Cardiac muscle cell (in vitro differentiated cells and primary cell): Measurements from ENCODE around the gene TEX14. TPM values are rescaled to one million over a fixed set of nuclear protein-coding genes. Genes with fewer than 3 reads are reported as not detected.
"Not testable (repeated sequence)": the region's sequence is repeated elsewhere in the genome, so short reads cannot be mapped to it uniquely, and the experiment has no call there.

Experiments
- DNase-seq, 2 donors: peaks; one replicate each; pipeline versions ENCODE4 v3.0.0 to v3.0.0-alpha.2; 2010 to 2017; ENCODE audit warnings: low read depth in 1 of 2, low spot score in 1 of 2
- H3K27ac ChIP-seq: fragments of 200-600 bp; sonication (generic); 2 replicates; pipeline ENCODE4 v1.5.1; 2016
- H3K27me3 ChIP-seq: fragments of 200-600 bp; sonication (generic); 2 replicates; pipeline ENCODE4 v1.6.0; 2016; ENCODE audit warnings: control low read depth
- H3K36me3 ChIP-seq: fragments of 200-600 bp; sonication (generic); 2 replicates; pipeline ENCODE4 v1.5.1; 2016; ENCODE audit warnings: control low read depth
- H3K4me1 ChIP-seq: fragments of 200-600 bp; sonication (generic); 2 replicates; pipeline ENCODE4 v1.8.1; 2017; ENCODE audit warnings: low read depth, mild to moderate bottlenecking, mixed run types
- H3K4me3 ChIP-seq: fragments of 200-600 bp; sonication (generic); 2 replicates; pipeline ENCODE4 v1.5.1; 2016; ENCODE audit warnings: mild to moderate bottlenecking
- H3K9me3 ChIP-seq: fragments of 200-600 bp; sonication (generic); 2 replicates; pipeline ENCODE4 v1.5.1; 2017; ENCODE audit warnings: low read depth, mild to moderate bottlenecking, control low read depth
- polyA plus RNA-seq: library from polyadenylated mRNA; unstranded; fragments of >200 nt; fragmentation: Nextera tagmentation; extraction: Ambion mirVana; gene quantifications from 2 replicates; pipeline ENCODE4 v1.2.1, GENCODE V29; 2016
- total RNA-seq: library from RNA; depleted of rRNA; stranded (reverse); fragments of >200 nt; gene quantifications from 2 replicates; pipeline ENCODE4 v1.2.3, GENCODE V29; 2016
- TF ChIP-seq, protein P1 (sequence below): IDR thresholded peaks from 2 replicates; pipeline ENCODE4 v1.5.1; 2012; ENCODE audit warnings: low read depth, mild to moderate bottlenecking, low read length

TEX14 gene
- total and polyA plus RNA-seq, 2 experiments from 2014 or later = 0.32 to 0.60 TPM

DNA sequence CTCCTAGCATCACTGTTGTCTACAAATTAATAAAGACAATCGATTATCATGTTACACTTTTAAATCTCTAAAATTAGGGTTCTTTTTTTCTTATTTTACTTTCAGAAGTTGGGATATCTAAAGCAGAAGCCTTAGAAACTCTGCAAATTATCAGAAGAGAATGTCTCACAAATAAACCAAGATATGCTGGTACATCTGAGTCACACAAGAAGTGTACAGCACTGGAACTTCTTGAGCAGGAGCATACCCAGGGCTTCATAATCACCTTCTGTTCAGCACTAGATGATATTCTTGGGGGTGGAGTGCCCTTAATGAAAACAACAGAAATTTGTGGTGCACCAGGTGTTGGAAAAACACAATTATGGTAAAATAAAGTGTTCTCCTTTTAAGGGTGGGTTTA, 3.0 kb upstream of the TEX14 start:
- Histone ChIP-seq H3K4me1 (no peaks in the 10 kb centered on the region), H3K4me3 (no peak overlapping the region), H3K9me3 (no peaks in the 10 kb centered on the region), H3K36me3 (no peaks in the 10 kb centered on the region), H3K27me3 (no peaks in the 10 kb centered on the region), H3K27ac (no peak overlapping the region)
- TF ChIP-seq, protein P1, sequence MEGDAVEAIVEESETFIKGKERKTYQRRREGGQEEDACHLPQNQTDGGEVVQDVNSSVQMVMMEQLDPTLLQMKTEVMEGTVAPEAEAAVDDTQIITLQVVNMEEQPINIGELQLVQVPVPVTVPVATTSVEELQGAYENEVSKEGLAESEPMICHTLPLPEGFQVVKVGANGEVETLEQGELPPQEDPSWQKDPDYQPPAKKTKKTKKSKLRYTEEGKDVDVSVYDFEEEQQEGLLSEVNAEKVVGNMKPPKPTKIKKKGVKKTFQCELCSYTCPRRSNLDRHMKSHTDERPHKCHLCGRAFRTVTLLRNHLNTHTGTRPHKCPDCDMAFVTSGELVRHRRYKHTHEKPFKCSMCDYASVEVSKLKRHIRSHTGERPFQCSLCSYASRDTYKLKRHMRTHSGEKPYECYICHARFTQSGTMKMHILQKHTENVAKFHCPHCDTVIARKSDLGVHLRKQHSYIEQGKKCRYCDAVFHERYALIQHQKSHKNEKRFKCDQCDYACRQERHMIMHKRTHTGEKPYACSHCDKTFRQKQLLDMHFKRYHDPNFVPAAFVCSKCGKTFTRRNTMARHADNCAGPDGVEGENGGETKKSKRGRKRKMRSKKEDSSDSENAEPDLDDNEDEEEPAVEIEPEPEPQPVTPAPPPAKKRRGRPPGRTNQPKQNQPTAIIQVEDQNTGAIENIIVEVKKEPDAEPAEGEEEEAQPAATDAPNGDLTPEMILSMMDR = no peak
- DNase-seq = no peak

DNA sequence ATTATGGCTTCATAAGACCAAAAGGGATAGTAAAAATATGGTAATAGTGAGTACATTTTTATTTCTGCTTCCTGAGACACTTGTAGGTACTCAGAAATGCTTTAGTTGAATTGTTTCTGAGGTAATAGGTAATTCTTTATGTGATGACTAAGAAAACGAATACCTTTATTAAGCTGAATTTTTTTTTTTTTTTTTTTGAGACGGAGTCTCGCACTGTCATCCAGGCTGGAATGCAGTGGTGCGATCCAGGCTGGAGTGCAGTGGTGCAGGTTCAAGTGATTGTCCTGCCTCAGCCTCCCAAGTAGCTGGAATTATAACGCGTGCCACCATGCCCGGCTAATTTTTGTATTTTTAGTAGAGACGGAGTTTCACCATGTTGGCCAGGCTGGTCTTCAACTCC, 2.5 kb upstream of the TEX14 start:
- DNase-seq = no peak
- H3K27me3 ChIP-seq = no peaks in the 10 kb centered on the region
- no peak overlapping the region for H3K4me3 ChIP-seq
- no peaks in the 10 kb centered on the region for H3K9me3 ChIP-seq
- no peak overlapping the region for H3K27ac ChIP-seq
- TF ChIP-seq, protein P1 = no peak
- no peaks in the 10 kb centered on the region for H3K4me1 ChIP-seq
- no peaks in the 10 kb centered on the region for H3K36me3 ChIP-seq

DNA sequence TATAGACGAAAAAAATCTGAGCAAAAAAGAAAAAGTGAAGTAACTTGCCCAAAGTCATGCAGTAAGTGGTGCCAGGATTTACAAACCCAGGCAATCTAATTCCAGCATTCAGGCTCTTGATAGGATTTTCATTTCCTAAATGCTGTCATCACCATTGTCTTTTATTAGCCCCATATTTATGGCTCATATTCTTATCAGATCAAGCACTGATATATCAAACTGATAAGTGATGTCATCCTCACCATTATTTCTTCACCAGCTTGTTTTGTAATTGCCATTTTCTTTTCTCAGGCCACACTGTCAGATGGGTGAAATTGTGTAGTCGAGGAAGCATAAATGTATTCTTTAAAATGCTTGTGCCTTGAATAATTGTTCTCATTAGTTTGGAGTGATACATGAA, 1.9 kb upstream of the TEX14 start:
- TF ChIP-seq, protein P1 = no peak
- Histone ChIP-seq H3K4me1 (no peaks in the 10 kb centered on the region), H3K27ac (no peak overlapping the region), H3K4me3 (no peak overlapping the region), H3K9me3 (no peaks in the 10 kb centered on the region), H3K27me3 (no peaks in the 10 kb centered on the region), H3K36me3 (no peaks in the 10 kb centered on the region)
- no peak for DNase-seq

DNA sequence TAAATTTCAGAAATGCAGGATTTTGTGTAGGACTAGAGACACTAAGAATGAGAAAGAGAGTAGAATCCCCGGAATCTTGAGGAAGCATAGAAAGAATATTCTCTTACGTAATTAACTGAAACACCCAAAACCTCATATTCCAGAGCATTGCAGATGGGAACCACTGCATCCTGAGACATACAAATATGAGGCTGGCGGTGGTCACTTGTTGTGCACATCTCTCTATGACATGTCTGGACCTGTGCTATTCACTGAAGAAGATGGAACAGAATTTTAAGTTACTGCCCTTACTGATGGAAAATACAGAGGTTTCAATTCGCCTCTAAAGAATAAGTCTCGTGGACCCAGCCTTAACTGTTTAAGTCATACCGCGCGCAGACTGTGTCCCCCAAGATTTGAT, 1.4 kb upstream of the TEX14 start:
- TF ChIP-seq, protein P1 = no peak
- no peak for DNase-seq
- Histone ChIP-seq H3K4me1 (no peaks in the 10 kb centered on the region), H3K36me3 (no peaks in the 10 kb centered on the region), H3K27me3 (no peaks in the 10 kb centered on the region), H3K4me3 (peak overlapping the region; percentile 25), H3K9me3 (no peaks in the 10 kb centered on the region), H3K27ac (no peak overlapping the region)

DNA sequence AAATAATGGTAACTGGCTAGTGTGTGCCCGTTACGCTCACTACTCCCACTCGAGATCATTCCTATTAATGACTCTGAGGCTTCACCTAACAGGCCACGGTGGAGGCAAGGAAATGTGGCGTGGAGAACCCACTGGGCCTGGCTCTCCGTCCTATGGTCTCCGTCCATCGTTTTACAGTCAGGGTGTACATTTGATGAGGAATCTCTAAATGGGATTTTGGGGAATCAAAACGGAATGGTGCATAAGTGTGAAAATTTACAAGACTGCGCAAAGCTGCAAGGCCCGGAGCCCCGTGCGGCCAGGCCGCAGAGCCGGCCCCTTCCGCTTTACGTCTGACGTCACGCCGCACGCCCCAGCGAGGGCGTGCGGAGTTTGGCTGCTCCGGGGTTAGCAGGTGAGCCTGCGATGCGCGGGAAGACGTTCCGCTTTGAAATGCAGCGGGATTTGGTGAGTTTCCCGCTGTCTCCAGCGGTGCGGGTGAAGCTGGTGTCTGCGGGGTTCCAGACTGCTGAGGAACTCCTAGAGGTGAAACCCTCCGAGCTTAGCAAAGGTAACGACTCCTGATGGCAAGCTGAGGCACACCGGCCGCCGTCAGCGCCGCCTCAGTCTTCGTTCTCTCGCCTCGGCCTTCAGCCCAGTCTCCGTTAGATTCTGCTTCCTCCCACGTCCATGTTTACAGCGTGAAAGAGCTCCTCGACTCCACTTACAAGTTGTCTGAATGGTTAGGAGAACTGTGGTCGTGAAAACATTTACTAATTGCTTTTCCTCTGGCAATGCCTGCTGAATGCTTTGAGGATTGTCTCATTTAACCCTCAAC, 602 bp upstream of the TEX14 start, which contains the start of gene RAD51C:
RAD51C (plus strand) TSS at position 364 of the 817 bp plus-strand sequence; CDS start at position 406, 42 bp downstream.
- no peaks in the 10 kb centered on the region for H3K36me3 ChIP-seq
- H3K9me3 ChIP-seq = no peaks in the 10 kb centered on the region
- peak within 1 kb of the TSS; percentile 47 for H3K27ac ChIP-seq
- H3K4me3 ChIP-seq = peak within 1 kb of the TSS; percentile 25
- H3K4me1 ChIP-seq = no peaks in the 10 kb centered on the region
- no peaks in the 10 kb centered on the region for H3K27me3 ChIP-seq
- TF ChIP-seq, protein P1 = no peak
- DNase-seq = peak; percentile 47 to 93

DNA sequence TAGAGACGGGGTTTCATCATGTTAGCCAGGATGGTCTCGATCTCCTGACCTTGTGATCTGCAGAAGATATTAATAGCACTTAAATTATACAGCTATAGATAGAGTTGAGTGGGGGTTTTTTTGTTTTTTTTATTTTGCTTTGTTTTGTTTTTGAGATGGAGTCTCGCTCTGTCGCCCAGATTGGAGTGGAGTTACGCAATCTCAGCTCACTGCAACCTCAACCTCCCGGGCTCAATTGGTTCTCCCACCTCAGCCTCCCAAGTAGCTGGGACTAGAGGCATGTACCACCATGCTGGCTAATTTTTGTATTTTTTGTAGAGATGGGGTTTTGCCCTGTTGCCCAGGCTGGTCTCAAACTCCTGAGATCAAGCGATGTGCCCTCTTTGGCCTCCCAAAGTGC, 1.8 kb downstream of the TEX14 start:
- H3K4me1 ChIP-seq, H3K27me3 ChIP-seq, DNase-seq, H3K4me3 ChIP-seq, H3K9me3 ChIP-seq, H3K36me3 ChIP-seq, H3K27ac ChIP-seq: not testable (repeated sequence)
